Stomach (tissue), 9 donors: ENCODE measurements around the gene HSPB9. TPM values are rescaled to one million over a fixed set of nuclear protein-coding genes. Genes with fewer than 3 reads are reported as not detected.

Source experiments
- DNase-seq, 2 donors: peaks; one replicate each; pipeline versions ENCODE4 v3.0.0 to v3.0.0-alpha.2; 2013 to 2019
- H3K27ac ChIP-seq, 5 donors: fragments of 200-600 bp in 4 of 5; sonication (generic) in 4 of 5; one replicate each; pipeline ENCODE4 v1.5.1; 2013 to 2019; ENCODE audit warnings: mild to moderate bottlenecking in 1 of 5, moderate library complexity in 1 of 5
- H3K27me3 ChIP-seq, 3 donors: fragments of 200-600 bp; sonication (generic); one replicate each; pipeline ENCODE4 v1.5.1; 2017 to 2019; ENCODE audit warnings: mixed run types in 1 of 3
- H3K36me3 ChIP-seq, 4 donors: fragments of 200-600 bp; sonication (generic); 1 replicate in 3 of 4; 2 replicates in 1 of 4; pipeline ENCODE4 v1.5.1; 2016 to 2019
- H3K4me1 ChIP-seq, 4 donors: fragments of 200-600 bp; sonication (generic); one replicate each; pipeline ENCODE4 v1.5.1; 2016 to 2019
- H3K4me3 ChIP-seq, 4 donors: fragments of 200-600 bp; sonication (generic) in 3 of 4; one replicate each; pipeline ENCODE4 v1.5.1; 2016 to 2019; ENCODE audit warnings: mild to moderate bottlenecking in 1 of 4
- H3K9me3 ChIP-seq, 4 donors: fragments of 200-600 bp; sonication (generic); one replicate each; pipeline ENCODE4 v1.5.1; 2016 to 2019
- EP300 ChIP-seq: sonication (generic); formaldehyde crosslinking; IDR thresholded peaks from one replicate; pipeline ENCODE4 v1.6.1; 2017; ENCODE audit warnings: antibody characterized with exemption
- POLR2A ChIP-seq, 4 donors: fragments of 450-650 bp; IDR thresholded peaks; one replicate each; pipeline ENCODE4 v1.6.1; 2016; ENCODE audit warnings: antibody characterized with exemption in 4 of 4, control low read depth in 2 of 4, mild to moderate bottlenecking in 1 of 4, moderate library complexity in 1 of 4
- POLR2AphosphoS5 ChIP-seq, 3 donors: sonication (generic); formaldehyde crosslinking; IDR thresholded peaks; one replicate each; pipeline ENCODE4 v1.6.1; 2016; ENCODE audit warnings: antibody characterized with exemption in 3 of 3
- WGBS, 5 donors: extraction: QIAGEN DNeasy Blood & Tissue Kit in 3 of 5; methylation state at CpG; one replicate each; pipeline versions ENCODE4 v1.1.5 to v1.1.7; 2013 to 2018; 5-methylcytosine and 5-hydroxymethylcytosine counted together
- intact Hi-C: fragments of 100-400 bp; cut with DNase I; formaldehyde crosslinking; loops from one replicate; pipeline ENCODE4 v1.15.1; 2023; ENCODE audit warnings: low total_unique reads
- polyA plus RNA-seq, 3 donors: library from polyadenylated mRNA; stranded (reverse); fragments of 200-250 nt; gene quantifications; one replicate each; pipeline ENCODE4 v1.2.3, GENCODE V29; 2013
- total RNA-seq, 5 donors: library from RNA; depleted of rRNA; stranded (reverse); fragments of >200 nt; gene quantifications; one replicate each; pipeline versions ENCODE4 v1.1.0 to v1.2.3, GENCODE V29; 2014 to 2016
- TF ChIP-seq, protein P1 (sequence below), 7 experiments: fragments of 450-650 bp in 4 of 7; fragments of 200-600 bp in 3 of 7; sonication (generic) in 3 of 7; IDR thresholded peaks; one replicate each; pipeline ENCODE4 v1.5.1; 2016 to 2019; ENCODE audit warnings: antibody characterized with exemption in 7 of 7, control low read depth in 2 of 7, mild to moderate bottlenecking in 1 of 7
- donor health status: healthy with polysubstance abuse.
- donor health status: Bipolar disorder and iron deficiency.
- donor health status: healthy.

HSPB9 gene
- total and polyA plus RNA-seq, 8 donors, result 0.25 to 0.61 (median 0.35) TPM; not detected in 5

DNA sequence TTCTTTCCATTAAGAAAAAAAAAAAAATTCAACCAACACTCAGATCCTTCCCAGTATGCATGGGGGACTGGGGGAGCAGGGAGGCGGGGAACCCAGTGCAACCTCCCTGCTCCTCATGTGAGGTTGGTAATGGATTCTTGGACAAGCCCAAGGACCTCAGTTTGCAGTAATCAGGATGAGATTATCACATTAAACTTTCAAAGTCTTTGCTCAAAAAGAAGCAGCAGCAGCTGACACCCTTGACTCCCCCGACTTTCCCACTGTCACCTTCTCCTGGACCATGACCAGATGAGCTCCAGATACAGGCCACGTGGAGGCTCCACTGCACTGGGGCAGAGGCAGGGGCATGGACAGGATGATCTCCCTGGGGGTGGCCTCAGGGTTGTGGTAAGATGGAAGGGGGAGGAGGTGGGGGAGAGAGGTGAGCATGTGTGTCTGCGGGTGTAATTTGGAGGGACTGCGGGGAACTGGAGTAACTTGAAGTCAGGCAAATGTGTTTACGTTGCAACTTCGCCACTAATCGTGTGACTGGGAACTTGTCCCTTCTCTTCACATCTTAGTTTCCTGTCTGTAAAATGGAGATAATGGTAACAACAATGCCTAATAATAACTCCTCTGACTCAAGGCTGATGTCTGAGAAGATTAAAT lies 44.1 kb upstream of the HSPB9 start:
- no peak overlapping the region for H3K4me3 ChIP-seq
- H3K4me1 ChIP-seq, result no peaks in the 10 kb centered on the region
- intact Hi-C loops, result no loop called here
- no peak for DNase-seq
- TF ChIP-seq EP300, result no peak
- TF ChIP-seq, protein P1, sequence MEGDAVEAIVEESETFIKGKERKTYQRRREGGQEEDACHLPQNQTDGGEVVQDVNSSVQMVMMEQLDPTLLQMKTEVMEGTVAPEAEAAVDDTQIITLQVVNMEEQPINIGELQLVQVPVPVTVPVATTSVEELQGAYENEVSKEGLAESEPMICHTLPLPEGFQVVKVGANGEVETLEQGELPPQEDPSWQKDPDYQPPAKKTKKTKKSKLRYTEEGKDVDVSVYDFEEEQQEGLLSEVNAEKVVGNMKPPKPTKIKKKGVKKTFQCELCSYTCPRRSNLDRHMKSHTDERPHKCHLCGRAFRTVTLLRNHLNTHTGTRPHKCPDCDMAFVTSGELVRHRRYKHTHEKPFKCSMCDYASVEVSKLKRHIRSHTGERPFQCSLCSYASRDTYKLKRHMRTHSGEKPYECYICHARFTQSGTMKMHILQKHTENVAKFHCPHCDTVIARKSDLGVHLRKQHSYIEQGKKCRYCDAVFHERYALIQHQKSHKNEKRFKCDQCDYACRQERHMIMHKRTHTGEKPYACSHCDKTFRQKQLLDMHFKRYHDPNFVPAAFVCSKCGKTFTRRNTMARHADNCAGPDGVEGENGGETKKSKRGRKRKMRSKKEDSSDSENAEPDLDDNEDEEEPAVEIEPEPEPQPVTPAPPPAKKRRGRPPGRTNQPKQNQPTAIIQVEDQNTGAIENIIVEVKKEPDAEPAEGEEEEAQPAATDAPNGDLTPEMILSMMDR (IDR thresholded peaks at IDR 0.05), result no peak
- TF ChIP-seq POLR2A (IDR thresholded peaks at IDR 0.05), result no peak
- no peak for TF ChIP-seq POLR2AphosphoS5 (IDR thresholded peaks at IDR 0.05)
- H3K27me3 ChIP-seq, result peaks cover 0 to 13% (median 1%) of the 10 kb centered on the region in 3 donors
- WGBS, 5 donors, result 50 to 61% (median 56%) methylated on average over 8 of the region's 8 CpGs
- no peaks in the 10 kb centered on the region for H3K9me3 ChIP-seq
- H3K36me3 ChIP-seq, result no peaks in the 10 kb centered on the region
- H3K27ac ChIP-seq, result no peak overlapping the region

DNA sequence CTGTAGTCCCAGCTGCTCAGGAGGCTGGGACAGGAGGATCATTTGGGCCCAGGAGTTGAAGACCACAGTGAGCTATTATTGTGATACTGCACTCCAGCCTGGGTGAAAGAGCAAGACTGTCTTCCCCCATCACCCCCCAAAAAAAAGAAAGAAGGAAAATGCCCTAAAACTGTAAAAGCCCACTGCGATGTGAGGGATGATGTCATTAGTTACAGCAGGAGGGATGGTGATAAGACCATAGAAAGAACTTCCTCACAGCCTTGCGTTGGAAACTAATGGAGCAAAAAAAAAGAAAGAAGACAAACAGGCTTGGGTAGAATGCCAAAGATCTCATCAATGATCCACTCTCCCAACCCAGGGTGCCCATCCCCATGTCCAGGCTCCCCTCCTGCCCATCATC lies 43.1 kb upstream of the HSPB9 start:
- no peak for DNase-seq
- TF ChIP-seq POLR2AphosphoS5 (IDR thresholded peaks at IDR 0.05), result no peak
- no peak for TF ChIP-seq EP300
- TF ChIP-seq, protein P1 (IDR thresholded peaks at IDR 0.05), result no peak
- TF ChIP-seq POLR2A (IDR thresholded peaks at IDR 0.05), result no peak
- Histone ChIP-seq H3K36me3 (no peaks in the 10 kb centered on the region), H3K9me3 (no peaks in the 10 kb centered on the region), H3K27ac (no peak overlapping the region), H3K4me3 (no peak overlapping the region), H3K4me1 (no peaks in the 10 kb centered on the region), H3K27me3 (peaks cover 0 to 8% (median 0%) of the 10 kb centered on the region in 3 donors)
- 52 to 81% (median 67%) methylated on average over 2 of the region's 2 CpGs for WGBS, 5 donors
- intact Hi-C loops, result no loop called here

DNA sequence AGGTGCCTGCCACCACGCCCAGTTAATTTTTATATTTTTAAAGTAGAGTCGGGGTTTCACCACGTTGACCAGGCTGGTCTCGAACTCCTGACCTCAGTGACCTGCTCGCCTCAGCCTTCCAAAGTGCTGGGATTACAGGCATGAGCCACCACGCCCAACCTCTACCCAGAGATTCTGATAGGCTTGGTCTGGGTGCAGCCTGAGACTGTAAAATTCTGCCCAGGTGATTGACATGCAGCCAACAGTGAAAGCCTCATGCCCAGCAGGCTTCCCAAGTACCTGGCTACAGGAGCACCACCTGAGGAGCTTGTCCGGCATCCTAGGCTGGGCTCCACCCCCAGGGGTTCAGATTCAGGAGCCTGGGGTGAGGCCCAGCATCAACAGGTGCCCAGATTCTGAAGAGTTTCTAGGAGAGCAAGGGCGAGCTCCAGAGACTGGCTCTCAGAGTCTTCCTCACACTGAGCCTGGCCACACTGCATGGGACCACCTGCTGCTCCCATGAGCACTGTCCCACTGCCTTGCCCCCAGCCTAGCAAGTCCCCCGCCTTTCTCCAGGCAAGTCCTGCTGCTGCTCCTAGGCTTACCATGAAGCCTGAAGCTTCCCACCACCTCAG lies 41.0 kb upstream of the HSPB9 start:
- Histone ChIP-seq H3K4me1 (no peaks in the 10 kb centered on the region), H3K27ac (no peak overlapping the region), H3K36me3 (no peaks in the 10 kb centered on the region), H3K4me3 (no peak overlapping the region), H3K9me3 (no peaks in the 10 kb centered on the region), H3K27me3 (peaks cover 0 to 24% (median 0%) of the 10 kb centered on the region in 3 donors)
- intact Hi-C loops, result no loop called here
- TF ChIP-seq EP300, result no peak
- no peak for TF ChIP-seq POLR2A (IDR thresholded peaks at IDR 0.05)
- TF ChIP-seq, protein P1 (IDR thresholded peaks at IDR 0.05), result no peak
- TF ChIP-seq POLR2AphosphoS5 (IDR thresholded peaks at IDR 0.05), result no peak
- DNase-seq, result no peak
- 53 to 75% (median 69%) methylated on average over 8 to 9 of the region's 9 CpGs for WGBS, 5 donors

- Histone ChIP-seq H3K4me3 (no peak overlapping the region), H3K27ac (no peak overlapping the region), H3K27me3 (peaks cover 0 to 47% (median 11%) of the 10 kb centered on the region in 3 donors), H3K4me1 (no peaks in the 10 kb centered on the region), H3K36me3 (no peaks in the 10 kb centered on the region), H3K9me3 (no peaks in the 10 kb centered on the region)
- 65 to 73% (median 69%) methylated on average over 7 of the region's 7 CpGs for WGBS, 5 donors
- no peak for DNase-seq
- intact Hi-C loops, result no loop called here
- TF ChIP-seq, protein P1 (IDR thresholded peaks at IDR 0.05), result no peak
- TF ChIP-seq POLR2A (IDR thresholded peaks at IDR 0.05), result no peak
- TF ChIP-seq POLR2AphosphoS5 (IDR thresholded peaks at IDR 0.05), result no peak
- no peak for TF ChIP-seq EP300
Observed at GRCh38 chr17:42087042-42087701, 35.4 kb upstream of the HSPB9 start.
